NCI-H1417 (cell line): ENCODE measurements around the gene NFE2L2.
"Not testable (repeated sequence)": the region's sequence is repeated elsewhere in the genome, so short reads cannot be mapped to it uniquely, and the experiment has no call there.

Experiments used
- DNase-seq, 3 experiments: peaks; one replicate each; lab custom pipeline; 2025; lab: John Stamatoyannopoulos, UW

Gene NFE2L2

GRCh38 chr2:177195194-177195593, 69.3 kb downstream of the NFE2L2 start:
- DNase-seq: no peak

- no peak for DNase-seq
Measured at GRCh38 chr2:177193240-177193639, 71.3 kb downstream of the NFE2L2 start.

- DNase-seq: no peak
Measured at GRCh38 chr2:177192788-177193187, 71.7 kb downstream of the NFE2L2 start.

- no peak for DNase-seq
Measured at GRCh38 chr2:177190941-177191340, 73.6 kb downstream of the NFE2L2 start.

GRCh38 chr2:177188482-177189469, 75.8 kb downstream of the NFE2L2 start:
- no peak for DNase-seq

GRCh38 chr2:177187631-177188312, 76.8 kb downstream of the NFE2L2 start:
- no peak for DNase-seq

GRCh38 chr2:177186038-177186437, 78.5 kb downstream of the NFE2L2 start:
- not testable (repeated sequence) for DNase-seq

GRCh38 chr2:177184606-177185005, 79.9 kb downstream of the NFE2L2 start:
- no peak for DNase-seq

- no peak for DNase-seq
Measured at GRCh38 chr2:177183860-177184259, 80.7 kb downstream of the NFE2L2 start.
